GM18511 (cell line): ENCODE measurements around the gene AKIRIN2.
"Not testable (repeated sequence)": the region's sequence is repeated elsewhere in the genome, so short reads cannot be mapped to it uniquely, and the experiment has no call there.

ENCODE experiments used
- ATAC-seq: cut with Tn5 transposase; IDR thresholded peaks from one replicate; pipeline ENCODE4 v1.9.1; 2021; ENCODE audit warnings: mild to moderate bottlenecking, moderate library complexity; ENCODE audit not compliant: unreplicated experiment

AKIRIN2 gene

GRCh38 chr6:87690441-87690840 lies 11.6 kb downstream of the AKIRIN2 start:
- ATAC-seq = no peak

GRCh38 chr6:87687893-87688292 lies 14.1 kb downstream of the AKIRIN2 start:
- ATAC-seq = not testable (repeated sequence)

GRCh38 chr6:87687296-87687695 lies 14.7 kb downstream of the AKIRIN2 start:
- no peak for ATAC-seq

- not testable (repeated sequence) for ATAC-seq
Measured at GRCh38 chr6:87686636-87687205, 15.3 kb downstream of the AKIRIN2 start.

- no peak for ATAC-seq
Measured at GRCh38 chr6:87684895-87685654, 17.0 kb downstream of the AKIRIN2 start.

GRCh38 chr6:87683890-87684289 lies 18.1 kb downstream of the AKIRIN2 start:
- no peak for ATAC-seq

GRCh38 chr6:87682310-87682709 lies 19.7 kb downstream of the AKIRIN2 start:
- peak; percentile 75 for ATAC-seq

GRCh38 chr6:87675004-87675681 lies 26.9 kb downstream of the AKIRIN2 start:
- no peak for ATAC-seq

GRCh38 chr6:87674290-87674689 lies 27.7 kb downstream of the AKIRIN2 start:
- no peak for ATAC-seq

- ATAC-seq = no peak
Measured at GRCh38 chr6:87673237-87673636, 28.8 kb downstream of the AKIRIN2 start.

GRCh38 chr6:87672641-87673040 lies 29.4 kb downstream of the AKIRIN2 start:
- no peak for ATAC-seq

GRCh38 chr6:87671555-87672029 lies 30.4 kb downstream of the AKIRIN2 start:
- ATAC-seq = no peak

GRCh38 chr6:87670707-87671106 lies 31.3 kb downstream of the AKIRIN2 start:
- no peak for ATAC-seq

GRCh38 chr6:87669051-87669450 lies 33.0 kb downstream of the AKIRIN2 start:
- ATAC-seq = peak; percentile 51

GRCh38 chr6:87668013-87668412 lies 34.0 kb downstream of the AKIRIN2 start:
- ATAC-seq = no peak

GRCh38 chr6:87667032-87667431 lies 35.0 kb downstream of the AKIRIN2 start:
- ATAC-seq = no peak

GRCh38 chr6:87664921-87665485 lies 37.0 kb downstream of the AKIRIN2 start:
- ATAC-seq = no peak

GRCh38 chr6:87663434-87663833 lies 38.6 kb downstream of the AKIRIN2 start:
- ATAC-seq = no peak

- ATAC-seq = no peak
Measured at GRCh38 chr6:87661503-87661902, 40.5 kb downstream of the AKIRIN2 start.

GRCh38 chr6:87661016-87661415 lies 41.0 kb downstream of the AKIRIN2 start:
- ATAC-seq = no peak

GRCh38 chr6:87660226-87660911 lies 41.7 kb downstream of the AKIRIN2 start:
- no peak for ATAC-seq
